Left lung (tissue), 10 donors: ENCODE data around the gene NPFFR1. TPM values are rescaled to one million over a fixed set of nuclear protein-coding genes. Genes with fewer than 3 reads are reported as not detected.

ENCODE experiments used
- ATAC-seq: fragments of 200-7000 bp; cut with Tn5 transposase; one replicate; pipeline ENCODE4 v1.9.1; 2020; ENCODE audit warnings: moderate library complexity
- DNase-seq, 4 donors: peaks; one replicate each; pipeline ENCODE4 v3.0.0-alpha.2; 2013 to 2020
- H3K27ac ChIP-seq, 2 donors: fragments of 200-600 bp; sonication (generic) in 1 of 2; one replicate each; pipeline versions ENCODE4 v1.5.0 to v1.8.0; 2020 to 2021
- H3K27me3 ChIP-seq, 2 donors: fragments of 200-600 bp; sonication (generic) in 1 of 2; one replicate each; pipeline versions ENCODE4 v1.5.0 to v1.8.0; 2020 to 2021
- H3K36me3 ChIP-seq, 2 donors: fragments of 200-600 bp; sonication (generic) in 1 of 2; one replicate each; pipeline versions ENCODE4 v1.5.0 to v1.8.0; 2020 to 2021
- H3K4me1 ChIP-seq, 2 donors: fragments of 200-600 bp; one replicate each; pipeline ENCODE4 v1.8.0; 2021
- H3K4me3 ChIP-seq, 2 donors: fragments of 200-600 bp; sonication (generic) in 1 of 2; one replicate each; pipeline versions ENCODE4 v1.5.0 to v1.8.0; 2020 to 2021; ENCODE audit warnings: mild to moderate bottlenecking in 1 of 2
- H3K9me3 ChIP-seq, 2 donors: fragments of 200-600 bp; sonication (generic) in 1 of 2; one replicate each; pipeline versions ENCODE4 v1.5.0 to v1.8.0; 2020 to 2021
- CTCF ChIP-seq, 2 donors: fragments of 200-600 bp; sonication (generic) in 1 of 2; IDR thresholded peaks; one replicate each; pipeline versions ENCODE4 v1.5.0 to v1.8.0; 2021; ENCODE audit warnings: antibody characterized with exemption in 2 of 2
- intact Hi-C, 2 donors: fragments of 100-400 bp; cut with DNase I; formaldehyde crosslinking; loops; one replicate each; pipeline versions ENCODE4 v1.11.2 to v1.14.2; 2022
- polyA plus RNA-seq, 6 donors: library from polyadenylated mRNA; unstranded; fragments of 120-200 nt; gene quantifications; one replicate each; pipeline ENCODE4 v1.2.1, GENCODE V29; 2013; ENCODE audit not compliant: insufficient read length in 6 of 6
- total RNA-seq, 2 donors: library from RNA; stranded (reverse); fragmentation: NEBNext Ultra II Directional; extraction: Animal tissue kit (Norgen Biotek cat#: 25700); gene quantifications; one replicate each; pipeline ENCODE4 v1.2.1, GENCODE V29; 2021
- donor health status: DM: no; HTN: yes; CAD: no.
- donor health status: DM: no; HTN: no; CAD: no.

Gene NPFFR1
- total and polyA plus RNA-seq, 8 donors: 0.20 to 0.80 (median 0.42) TPM

DNA sequence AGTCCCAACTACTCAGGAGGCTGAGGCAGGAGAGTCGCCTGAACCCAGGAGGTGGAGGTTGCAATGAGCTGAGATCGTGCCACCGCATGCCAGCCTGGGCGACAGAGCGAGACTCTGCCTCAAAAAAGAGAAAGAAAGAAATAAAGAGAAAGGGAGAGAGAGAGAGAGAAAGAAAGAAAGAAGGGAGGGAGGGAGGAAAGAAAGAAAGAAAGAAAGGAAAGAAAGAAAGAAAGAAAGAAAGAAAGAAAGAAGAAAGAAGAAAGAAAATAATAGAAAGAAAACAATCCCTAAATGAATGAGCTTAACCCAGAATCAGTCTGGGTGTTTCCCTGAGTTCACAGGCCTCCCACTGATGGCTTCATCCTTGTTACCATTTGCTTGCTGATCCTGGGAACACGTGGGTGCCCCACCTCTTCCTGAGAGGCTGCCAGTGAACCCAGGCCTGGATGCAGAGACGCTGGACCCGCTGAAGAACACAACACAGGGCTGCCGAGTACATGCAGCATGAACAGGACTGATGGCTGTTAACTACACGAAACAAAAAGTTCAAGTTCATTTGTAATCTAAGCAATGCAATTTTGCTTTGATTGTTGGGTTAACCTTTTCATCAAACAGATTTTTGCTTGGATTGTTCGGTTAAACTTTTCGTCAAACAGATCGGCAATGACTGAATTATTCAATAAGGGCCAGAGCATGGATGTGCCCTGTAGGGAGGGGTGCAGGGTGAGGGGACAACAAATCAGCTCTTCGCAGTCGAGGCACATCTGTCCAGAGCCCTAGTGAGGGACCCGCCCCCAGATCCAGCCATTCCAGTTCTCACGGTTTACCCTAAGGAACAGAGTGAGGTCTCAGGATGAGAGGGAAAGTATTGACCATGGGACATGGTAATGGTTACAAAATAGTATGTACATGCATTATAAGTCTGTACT is 11.5 kb downstream of the NPFFR1 start:
- Histone ChIP-seq H3K9me3 (no peaks in the 10 kb centered on the region), H3K4me3 (no peak overlapping the region), H3K36me3 (no peaks in the 10 kb centered on the region), H3K27ac (no peak overlapping the region), H3K4me1 (peaks cover 0 to 24% of the 10 kb centered on the region in 2 donors), H3K27me3 (no peaks in the 10 kb centered on the region)
- intact Hi-C loops: no loop called here
- TF ChIP-seq CTCF (IDR thresholded peaks at IDR 0.05): no peak
- ATAC-seq: no peak
- no peak for DNase-seq

- Histone ChIP-seq H3K36me3 (no peaks in the 10 kb centered on the region), H3K4me3 (no peak overlapping the region), H3K27ac (no peak overlapping the region), H3K4me1 (peaks cover 0 to 29% of the 10 kb centered on the region in 2 donors), H3K9me3 (no peaks in the 10 kb centered on the region), H3K27me3 (no peaks in the 10 kb centered on the region)
- DNase-seq (no peak), ATAC-seq (no peak)
- intact Hi-C loops: no loop called here
- TF ChIP-seq CTCF (IDR thresholded peaks at IDR 0.05): no peak
These were observed 12.9 kb downstream of the NPFFR1 start for GRCh38 chr10:70270952-70271351.

DNA sequence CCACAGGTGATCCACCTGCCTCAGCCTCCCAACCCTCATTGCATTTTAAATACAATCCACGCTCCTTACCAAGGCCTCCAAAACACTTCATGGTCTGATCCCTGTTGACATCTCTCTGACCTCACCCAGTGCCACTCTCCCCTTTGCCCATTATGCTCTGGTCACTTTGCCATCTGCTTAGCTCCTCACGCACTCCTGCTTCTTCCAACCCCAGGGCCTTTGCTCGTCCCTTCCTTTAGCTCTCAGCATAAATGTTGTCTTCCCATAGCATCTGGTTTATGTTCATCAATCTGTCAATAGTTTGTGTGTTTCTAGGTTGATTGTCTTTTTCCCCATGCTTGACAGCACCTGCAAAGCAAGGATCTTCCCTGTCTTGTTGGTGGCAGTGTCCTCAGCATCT is 14.1 kb downstream of the NPFFR1 start:
- ATAC-seq: no peak
- Histone ChIP-seq H3K4me1 (peaks cover 0 to 25% of the 10 kb centered on the region in 2 donors), H3K27ac (no peak overlapping the region), H3K4me3 (no peak overlapping the region), H3K36me3 (no peaks in the 10 kb centered on the region), H3K27me3 (no peaks in the 10 kb centered on the region), H3K9me3 (no peaks in the 10 kb centered on the region)
- no peak for TF ChIP-seq CTCF (IDR thresholded peaks at IDR 0.05)
- intact Hi-C loops: no loop called here
- no peak for DNase-seq

DNA sequence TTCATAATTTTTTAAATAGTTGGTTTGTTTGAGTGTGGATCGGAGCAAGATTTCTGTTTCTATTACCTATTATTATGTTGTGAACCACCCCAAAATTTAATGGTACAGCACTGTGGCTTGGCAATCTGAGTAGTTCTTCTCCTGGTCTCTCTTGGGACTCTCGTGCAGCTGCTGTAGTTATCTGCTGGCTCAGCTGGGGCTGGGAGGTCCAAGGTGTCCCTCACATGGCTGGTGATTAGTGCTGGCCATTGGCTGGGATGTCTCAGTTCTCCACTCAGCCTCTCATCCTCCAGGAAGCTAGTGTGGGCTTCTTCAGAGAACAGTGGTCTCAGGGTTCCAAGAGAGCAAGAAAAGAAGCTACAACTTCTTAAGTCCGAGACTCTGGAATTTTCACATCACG is 15.4 kb downstream of the NPFFR1 start:
- H3K27me3 ChIP-seq: no peaks in the 10 kb centered on the region
- no peaks in the 10 kb centered on the region for H3K36me3 ChIP-seq
- no peak overlapping the region for H3K27ac ChIP-seq
- H3K9me3 ChIP-seq: no peaks in the 10 kb centered on the region
- peaks cover 0 to 21% of the 10 kb centered on the region in 2 donors for H3K4me1 ChIP-seq
- no peak for TF ChIP-seq CTCF (IDR thresholded peaks at IDR 0.05)
- intact Hi-C loops: no loop called here
- DNase-seq: no peak
- no peak for ATAC-seq
- no peak overlapping the region for H3K4me3 ChIP-seq

GRCh38 chr10:70267161-70267933 is 16.5 kb downstream of the NPFFR1 start:
- ATAC-seq: peak; percentile 73

More at GRCh38 chr10:70267161-70267933, 16.5 kb downstream of the NPFFR1 start:
- intact Hi-C loops: no loop called here
- DNase-seq: no peak
- Histone ChIP-seq H3K4me1 (peaks cover 0 to 13% of the 10 kb centered on the region in 2 donors), H3K36me3 (no peaks in the 10 kb centered on the region), H3K4me3 (no peak overlapping the region), H3K9me3 (no peaks in the 10 kb centered on the region), H3K27me3 (no peaks in the 10 kb centered on the region), H3K27ac (no peak overlapping the region)
- TF ChIP-seq CTCF (IDR thresholded peaks at IDR 0.05): peak in 1 of 2 donors; percentile 37
